T-helper 2 cell treated with Interferon-gamma antibody and Interleukin-4, amounts not matched to agents 5 μg/mL and 100 μg/mL, for 36 hours (primary cell): ENCODE results near the gene ABI1.

Experiments used
- DNase-seq: peaks from one replicate; pipeline ENCODE4 v3.0.0; 2021; ENCODE audit warnings: low spot score
- H3K27ac Mint-ChIP-seq: one replicate; pipeline ENCODE4 v1.8.0; 2021; ENCODE audit warnings: mild to moderate bottlenecking, mixed read lengths
- H3K27me3 Mint-ChIP-seq: one replicate; pipeline ENCODE4 v1.8.0; 2021; ENCODE audit warnings: low read depth, mixed read lengths
- H3K36me3 Mint-ChIP-seq: one replicate; pipeline ENCODE4 v1.8.0; 2021; ENCODE audit warnings: low read depth, mixed read lengths
- H3K4me1 Mint-ChIP-seq: one replicate; pipeline ENCODE4 v1.8.0; 2021; ENCODE audit warnings: low read depth, mixed read lengths
- H3K4me3 Mint-ChIP-seq: one replicate; pipeline ENCODE4 v1.8.0; 2022; ENCODE audit warnings: mild to moderate bottlenecking, moderate library complexity, mixed read lengths
- H3K9me3 Mint-ChIP-seq: one replicate; pipeline ENCODE4 v1.8.0; 2021; ENCODE audit warnings: mixed read lengths

The ABI1 gene

GRCh38 chr10:26839966-26840627 is 20.7 kb downstream of the ABI1 start:
- Mint-ChIP-seq H3K4me1 (peaks cover 39% of the 10 kb centered on the region), H3K27ac (no peak overlapping the region)

GRCh38 chr10:26837139-26837538 is 23.6 kb downstream of the ABI1 start:
- H3K4me3 Mint-ChIP-seq, result no peak overlapping the region
- H3K27ac Mint-ChIP-seq, result no peak overlapping the region
- no peaks in the 10 kb centered on the region for H3K27me3 Mint-ChIP-seq
- no peak for DNase-seq
- H3K4me1 Mint-ChIP-seq, result peaks cover 26% of the 10 kb centered on the region
- H3K9me3 Mint-ChIP-seq, result peaks cover 7% of the 10 kb centered on the region
- H3K36me3 Mint-ChIP-seq, result peaks cover 45% of the 10 kb centered on the region

More at GRCh38 chr10:26839966-26840627, 20.7 kb downstream of the ABI1 start:
- DNase-seq, result no peak
- Mint-ChIP-seq H3K9me3 (peaks cover 7% of the 10 kb centered on the region), H3K27me3 (no peaks in the 10 kb centered on the region), H3K36me3 (peaks cover 38% of the 10 kb centered on the region), H3K4me3 (no peak overlapping the region)

DNA sequence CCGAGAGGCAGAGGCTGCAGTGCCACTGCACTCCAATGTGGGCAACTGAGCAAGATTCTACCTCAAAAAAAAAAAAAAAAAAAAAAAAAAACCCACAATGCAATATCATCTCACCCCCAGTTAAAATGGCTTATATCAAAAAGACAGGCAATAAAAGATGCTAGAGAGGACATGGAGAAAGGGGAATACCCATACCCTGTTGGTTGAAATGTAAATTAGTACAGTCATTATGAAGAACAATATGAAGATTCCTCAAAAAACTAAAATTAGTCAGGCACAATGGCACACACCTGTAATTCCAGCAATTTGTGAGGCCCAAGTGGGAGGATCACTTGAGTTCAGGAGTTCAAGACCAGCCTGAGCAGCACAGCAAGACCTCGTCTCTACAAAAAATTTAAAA is 25.7 kb downstream of the ABI1 start:
- Mint-ChIP-seq H3K4me1 (peaks cover 26% of the 10 kb centered on the region), H3K4me3 (no peak overlapping the region), H3K27ac (no peak overlapping the region), H3K27me3 (no peaks in the 10 kb centered on the region), H3K9me3 (peaks cover 17% of the 10 kb centered on the region), H3K36me3 (peaks cover 53% of the 10 kb centered on the region)
- no peak for DNase-seq

GRCh38 chr10:26832960-26833359 is 27.8 kb downstream of the ABI1 start:
- Mint-ChIP-seq H3K36me3 (peaks cover 44% of the 10 kb centered on the region), H3K27ac (no peak overlapping the region), H3K4me1 (peaks cover 28% of the 10 kb centered on the region), H3K9me3 (peaks cover 17% of the 10 kb centered on the region), H3K27me3 (no peaks in the 10 kb centered on the region), H3K4me3 (no peak overlapping the region)
- no peak for DNase-seq

DNA sequence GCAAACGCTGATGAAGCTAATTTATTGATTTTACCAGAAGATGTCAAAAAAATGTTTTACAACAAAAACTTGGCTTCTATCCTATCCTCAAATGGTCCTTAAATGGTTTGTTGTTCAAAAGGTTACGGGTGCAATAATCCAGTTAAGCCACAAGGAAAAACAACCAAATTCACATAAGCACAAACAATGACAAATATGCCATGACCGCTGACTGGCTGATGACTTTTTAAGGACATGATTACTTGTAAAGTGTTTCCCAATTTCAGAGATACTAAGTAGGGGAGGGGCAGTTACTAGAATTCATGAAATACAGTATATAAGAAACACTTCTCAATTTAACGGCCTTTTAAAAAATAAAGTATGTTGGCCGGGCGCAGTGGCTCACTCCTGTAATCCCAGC is 28.8 kb downstream of the ABI1 start:
- H3K27ac Mint-ChIP-seq, result no peak overlapping the region
- peaks cover 40% of the 10 kb centered on the region for H3K36me3 Mint-ChIP-seq
- H3K27me3 Mint-ChIP-seq, result no peaks in the 10 kb centered on the region
- H3K4me3 Mint-ChIP-seq, result no peak overlapping the region
- no peak for DNase-seq
- H3K4me1 Mint-ChIP-seq, result peaks cover 27% of the 10 kb centered on the region
- peaks cover 17% of the 10 kb centered on the region for H3K9me3 Mint-ChIP-seq

- Mint-ChIP-seq H3K4me1 (peaks cover 25% of the 10 kb centered on the region), H3K9me3 (peaks cover 10% of the 10 kb centered on the region), H3K27ac (peak overlapping the region; percentile 64), H3K4me3 (peak overlapping the region; percentile 42), H3K27me3 (no peaks in the 10 kb centered on the region), H3K36me3 (peaks cover 28% of the 10 kb centered on the region)
- no peak for DNase-seq
Observed at GRCh38 chr10:26829810-26830515, 30.8 kb downstream of the ABI1 start.

DNA sequence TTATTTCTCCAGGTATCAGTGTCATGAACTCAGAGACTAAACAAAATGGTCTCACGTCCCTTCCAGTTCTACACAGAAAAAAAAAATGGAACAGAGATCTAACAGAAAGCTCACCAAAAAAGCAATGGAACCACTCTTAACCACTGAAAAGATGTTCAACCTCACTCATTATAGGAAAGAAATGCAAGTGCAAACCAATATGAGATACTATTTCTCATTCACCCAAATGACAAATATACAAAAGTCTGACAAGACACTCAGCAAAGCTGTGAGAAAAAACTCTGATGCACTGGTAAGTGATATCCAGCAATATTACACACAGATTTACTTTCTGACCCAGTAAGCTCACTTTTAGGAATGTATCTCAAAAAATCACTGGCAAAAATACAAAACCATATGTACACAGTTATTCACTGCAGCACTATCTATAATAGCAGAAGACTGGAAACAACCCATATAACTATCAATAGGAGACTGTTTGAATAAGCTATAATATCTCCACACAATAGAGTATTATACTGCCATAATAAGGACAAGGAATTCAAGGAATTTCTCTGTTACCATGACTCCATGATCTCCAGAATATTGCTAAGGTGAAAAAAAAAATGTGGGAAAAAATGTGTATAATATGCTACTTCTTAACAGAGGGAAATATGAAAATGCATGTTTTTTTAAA is 36.6 kb downstream of the ABI1 start:
- no peak overlapping the region for H3K27ac Mint-ChIP-seq

GRCh38 chr10:26821699-26822570 is 38.8 kb downstream of the ABI1 start:
- no peak for DNase-seq
- peaks cover 22% of the 10 kb centered on the region for H3K4me1 Mint-ChIP-seq

More for the DNA sequence above, 36.6 kb downstream of the ABI1 start:
- Mint-ChIP-seq H3K4me1 (peaks cover 21% of the 10 kb centered on the region), H3K27me3 (no peaks in the 10 kb centered on the region), H3K36me3 (peaks cover 22% of the 10 kb centered on the region), H3K9me3 (no peaks in the 10 kb centered on the region), H3K4me3 (no peak overlapping the region)
- DNase-seq, result no peak

DNA sequence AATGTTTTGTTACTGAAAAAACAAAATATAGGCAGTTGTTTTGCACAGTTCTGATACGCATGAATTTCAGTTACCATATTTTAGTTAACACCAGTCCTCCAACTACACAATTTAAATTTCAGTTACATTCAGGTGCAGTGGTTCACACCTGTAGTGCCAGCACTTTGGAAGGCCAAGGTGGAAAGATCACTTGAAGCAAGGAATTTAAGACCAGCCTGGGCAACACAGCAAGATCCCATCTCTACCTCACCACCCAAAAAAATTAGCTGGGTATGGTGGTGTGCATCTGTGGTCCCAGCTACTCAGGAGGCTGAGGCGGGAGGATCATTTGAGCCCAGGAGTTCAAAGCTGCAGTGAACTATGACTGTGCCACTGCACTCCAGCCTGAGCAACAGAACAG is 45.3 kb downstream of the ABI1 start:
- Mint-ChIP-seq H3K4me3 (no peak overlapping the region), H3K27ac (no peak overlapping the region)

More at GRCh38 chr10:26821699-26822570, 38.8 kb downstream of the ABI1 start:
- H3K4me3 Mint-ChIP-seq, result no peak overlapping the region
- no peaks in the 10 kb centered on the region for H3K27me3 Mint-ChIP-seq
- H3K27ac Mint-ChIP-seq, result peak overlapping the region; percentile 10
- H3K9me3 Mint-ChIP-seq, result no peaks in the 10 kb centered on the region
- H3K36me3 Mint-ChIP-seq, result peaks cover 30% of the 10 kb centered on the region

DNA sequence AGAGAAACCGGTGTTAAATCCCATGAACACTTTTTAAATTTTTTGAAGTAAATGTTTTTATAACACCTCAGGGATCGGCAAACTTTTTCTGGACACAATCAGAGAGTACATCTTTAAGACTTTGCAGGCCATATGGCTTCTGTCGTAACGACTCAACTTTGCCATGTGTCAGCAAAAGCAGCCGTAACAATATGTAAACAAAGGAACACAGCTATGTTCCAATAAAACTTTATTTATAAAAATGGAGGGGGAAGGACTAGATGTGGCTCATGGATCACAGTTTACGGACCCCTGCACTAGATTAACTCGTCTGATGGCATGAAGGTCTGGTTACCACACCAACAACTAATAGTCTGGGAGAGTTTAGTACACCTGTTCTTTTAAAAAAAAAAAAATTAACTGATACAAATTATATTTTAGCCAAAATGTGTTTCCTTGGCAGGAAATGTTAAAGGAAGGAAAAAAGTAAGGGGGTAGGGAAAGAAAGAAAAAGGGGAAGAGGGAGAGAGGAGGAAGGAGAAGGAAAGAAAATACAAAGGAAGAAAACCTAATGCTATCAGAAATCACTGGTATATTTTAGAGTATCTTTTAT is 50.2 kb downstream of the ABI1 start:
- H3K4me1 Mint-ChIP-seq, result peaks cover 26% of the 10 kb centered on the region

More for the DNA sequence above, 45.3 kb downstream of the ABI1 start:
- Mint-ChIP-seq H3K4me1 (peaks cover 16% of the 10 kb centered on the region), H3K27me3 (no peaks in the 10 kb centered on the region), H3K9me3 (no peaks in the 10 kb centered on the region), H3K36me3 (peaks cover 18% of the 10 kb centered on the region)
- no peak for DNase-seq

DNA sequence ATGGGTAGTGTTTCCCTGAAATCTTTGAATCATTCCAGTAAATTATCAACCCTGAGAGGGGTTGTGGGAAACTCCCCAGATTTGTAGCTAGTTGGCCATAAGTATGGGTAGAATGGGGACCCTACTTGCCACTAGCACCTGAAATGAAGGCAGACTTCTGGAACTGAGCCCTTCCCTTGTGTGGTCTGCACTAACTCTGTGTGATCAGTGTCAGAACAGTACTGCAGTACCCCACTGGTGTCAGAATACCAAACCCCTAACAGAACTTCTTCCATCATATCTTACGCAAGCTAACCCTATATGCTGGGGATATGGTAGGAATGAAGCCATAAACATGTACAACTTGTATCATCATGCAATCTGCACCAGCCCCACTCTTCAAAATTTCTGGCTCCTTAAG is 50.8 kb downstream of the ABI1 start:
- no peak overlapping the region for H3K27ac Mint-ChIP-seq
- peaks cover 28% of the 10 kb centered on the region for H3K4me1 Mint-ChIP-seq

More for the DNA sequence above, 50.2 kb downstream of the ABI1 start:
- Mint-ChIP-seq H3K27ac (no peak overlapping the region), H3K27me3 (no peaks in the 10 kb centered on the region), H3K4me3 (no peak overlapping the region), H3K36me3 (peaks cover 8% of the 10 kb centered on the region), H3K9me3 (no peaks in the 10 kb centered on the region)
- DNase-seq, result no peak

GRCh38 chr10:26807532-26807931 is 53.2 kb downstream of the ABI1 start:
- DNase-seq, result no peak
- Mint-ChIP-seq H3K9me3 (no peaks in the 10 kb centered on the region), H3K4me1 (peaks cover 37% of the 10 kb centered on the region), H3K4me3 (no peak overlapping the region), H3K27ac (no peak overlapping the region), H3K36me3 (peaks cover 8% of the 10 kb centered on the region), H3K27me3 (no peaks in the 10 kb centered on the region)

More for the DNA sequence above, 50.8 kb downstream of the ABI1 start:
- DNase-seq, result no peak
- Mint-ChIP-seq H3K27me3 (no peaks in the 10 kb centered on the region), H3K36me3 (peaks cover 8% of the 10 kb centered on the region), H3K9me3 (no peaks in the 10 kb centered on the region), H3K4me3 (no peak overlapping the region)

- Mint-ChIP-seq H3K27ac (no peak overlapping the region), H3K9me3 (no peaks in the 10 kb centered on the region), H3K4me1 (peaks cover 43% of the 10 kb centered on the region), H3K36me3 (peaks cover 8% of the 10 kb centered on the region), H3K27me3 (no peaks in the 10 kb centered on the region), H3K4me3 (no peak overlapping the region)
- DNase-seq, result no peak
Observed at GRCh38 chr10:26806557-26806956, 54.2 kb downstream of the ABI1 start.
